OCI-LY3 (cell line): ENCODE results near the gene CEMIP.

Source experiments
- H2AFZ ChIP-seq: fragments of 200-600, 300-600 bp; shearing (Covaris generic); 2 replicates; pipeline ENCODE4 v1.6.0; 2014; ENCODE audit warnings: antibody characterized with exemption, low read depth, low read length
- H3K27ac ChIP-seq: fragments of 200-600, 300-600 bp; sonication (generic); 2 replicates; pipeline ENCODE4 v1.5.1; 2014; ENCODE audit warnings: mild to moderate bottlenecking, low read length, moderate library complexity, mixed read lengths
- H3K27me3 ChIP-seq: fragments of 200-600, 300-600 bp; sonication (generic); 2 replicates; pipeline ENCODE4 v1.6.1; 2014; ENCODE audit warnings: low read depth, low read length, mixed read lengths
- H3K36me3 ChIP-seq: fragments of 200-600, 300-600 bp; sonication (generic); replicated peaks from 2 replicates; pipeline ENCODE3; 2014; ENCODE audit warnings: low read depth, low read length, mixed read lengths
- H3K4me1 ChIP-seq: fragments of 300-600, 200-600 bp; sonication (generic); 2 replicates; pipeline ENCODE4 v1.6.1; 2014; ENCODE audit warnings: low read length, mixed read lengths
- H3K4me2 ChIP-seq: fragments of 200-600, 300-600 bp; sonication (generic); 2 replicates; pipeline ENCODE4 v1.6.1; 2014; ENCODE audit warnings: low read length, mixed read lengths
- H3K4me3 ChIP-seq: fragments of 300-600, 200-600 bp; sonication (generic); 2 replicates; pipeline ENCODE4 v1.5.1; 2014; ENCODE audit warnings: antibody characterized with exemption, mild to moderate bottlenecking, low read length, moderate library complexity
- H3K79me2 ChIP-seq: fragments of 300-600, 200-600 bp; shearing (Covaris generic); 2 replicates; pipeline ENCODE4 v1.6.1; 2014; ENCODE audit warnings: mild to moderate bottlenecking, low read length, mixed read lengths
- H3K9ac ChIP-seq: fragments of 300-600, 200-600 bp; shearing (Covaris generic); 2 replicates; pipeline ENCODE4 v1.6.0; 2014; ENCODE audit warnings: mild to moderate bottlenecking, low read length, moderate library complexity
- H3K9me3 ChIP-seq: fragments of 200-600, 300-600 bp; shearing (Covaris generic); 2 replicates; pipeline ENCODE4 v1.6.1; 2014; ENCODE audit warnings: low read length, mixed read lengths; ENCODE audit not compliant: insufficient read depth
- H4K20me1 ChIP-seq: fragments of 200-600, 300-600 bp; sonication (generic); 2 replicates; pipeline ENCODE4 v1.6.1; 2016; ENCODE audit warnings: low read length, mixed read lengths; ENCODE audit not compliant: insufficient read depth
- CTCF ChIP-seq: fragments of 200-600, 300-600 bp; sonication (generic); IDR thresholded peaks from 2 replicates; pipeline ENCODE4 v1.5.1; 2014; ENCODE audit warnings: antibody characterized with exemption, low read length, low read depth
- EZH2phosphoT487 ChIP-seq: fragments of 200-600 bp; shearing (Covaris generic); IDR thresholded peaks from 2 replicates; pipeline ENCODE4 v1.6.1; 2018; ENCODE audit warnings: antibody characterized with exemption, mixed run types, low read depth

CEMIP gene

GRCh38 chr15:80890341-80891005 is 111.3 kb downstream of the CEMIP start:
- no peak overlapping the region for H3K9ac ChIP-seq
- H3K9me3 ChIP-seq: no peaks in the 10 kb centered on the region
- no peak overlapping the region for H3K4me2 ChIP-seq
- no peaks in the 10 kb centered on the region for H3K27me3 ChIP-seq
- no peaks in the 10 kb centered on the region for H3K36me3 ChIP-seq
- no peaks in the 10 kb centered on the region for H3K4me1 ChIP-seq
- H3K27ac ChIP-seq: no peak overlapping the region
- no peak overlapping the region for H3K4me3 ChIP-seq
- TF ChIP-seq EZH2phosphoT487 (no peak), CTCF (no peak)
- H3K79me2 ChIP-seq: no peaks in the 10 kb centered on the region
- H2AFZ ChIP-seq: no peak overlapping the region
- H4K20me1 ChIP-seq: no peaks in the 10 kb centered on the region

- Histone ChIP-seq H3K27ac (no peak overlapping the region), H3K4me1 (no peaks in the 10 kb centered on the region), H3K9me3 (peaks cover under 1% of the 10 kb centered on the region), H3K27me3 (no peaks in the 10 kb centered on the region), H3K4me2 (no peak overlapping the region), H4K20me1 (no peaks in the 10 kb centered on the region), H3K9ac (no peak overlapping the region), H3K36me3 (peaks cover 4% of the 10 kb centered on the region), H3K4me3 (no peak overlapping the region), H3K79me2 (no peaks in the 10 kb centered on the region), H2AFZ (no peak overlapping the region)
- TF ChIP-seq CTCF (no peak), EZH2phosphoT487 (no peak)
Measured at GRCh38 chr15:80891006-80891405, 111.8 kb downstream of the CEMIP start.

- no peak overlapping the region for H3K4me2 ChIP-seq
- no peak overlapping the region for H2AFZ ChIP-seq
- no peaks in the 10 kb centered on the region for H4K20me1 ChIP-seq
- no peak overlapping the region for H3K4me3 ChIP-seq
- H3K9me3 ChIP-seq: peaks cover 3% of the 10 kb centered on the region
- TF ChIP-seq CTCF (no peak), EZH2phosphoT487 (no peak)
- H3K4me1 ChIP-seq: no peaks in the 10 kb centered on the region
- H3K27me3 ChIP-seq: no peaks in the 10 kb centered on the region
- no peak overlapping the region for H3K9ac ChIP-seq
- H3K27ac ChIP-seq: no peak overlapping the region
- H3K79me2 ChIP-seq: no peaks in the 10 kb centered on the region
- peaks cover 7% of the 10 kb centered on the region for H3K36me3 ChIP-seq
Measured at GRCh38 chr15:80892414-80892813, 113.2 kb downstream of the CEMIP start.

- no peak overlapping the region for H2AFZ ChIP-seq
- no peak overlapping the region for H3K9ac ChIP-seq
- no peaks in the 10 kb centered on the region for H4K20me1 ChIP-seq
- H3K79me2 ChIP-seq: no peaks in the 10 kb centered on the region
- no peak overlapping the region for H3K27ac ChIP-seq
- peaks cover 7% of the 10 kb centered on the region for H3K36me3 ChIP-seq
- H3K4me1 ChIP-seq: no peaks in the 10 kb centered on the region
- no peak overlapping the region for H3K4me3 ChIP-seq
- TF ChIP-seq CTCF: no peak
- TF ChIP-seq EZH2phosphoT487: no peak
- H3K27me3 ChIP-seq: no peaks in the 10 kb centered on the region
- no peak overlapping the region for H3K4me2 ChIP-seq
- peaks cover 3% of the 10 kb centered on the region for H3K9me3 ChIP-seq
Measured at GRCh38 chr15:80893777-80894176, 114.6 kb downstream of the CEMIP start.
